HG03097 (cell line): ENCODE data around the gene TAS1R3.
"Not testable (repeated sequence)": the region's sequence is repeated elsewhere in the genome, so short reads cannot be mapped to it uniquely, and the experiment has no call there.

ENCODE experiments used
- ATAC-seq: cut with Tn5 transposase; IDR thresholded peaks from one replicate; pipeline ENCODE4 v1.9.1; 2021; ENCODE audit not compliant: unreplicated experiment, low FRiP score

Gene TAS1R3

DNA sequence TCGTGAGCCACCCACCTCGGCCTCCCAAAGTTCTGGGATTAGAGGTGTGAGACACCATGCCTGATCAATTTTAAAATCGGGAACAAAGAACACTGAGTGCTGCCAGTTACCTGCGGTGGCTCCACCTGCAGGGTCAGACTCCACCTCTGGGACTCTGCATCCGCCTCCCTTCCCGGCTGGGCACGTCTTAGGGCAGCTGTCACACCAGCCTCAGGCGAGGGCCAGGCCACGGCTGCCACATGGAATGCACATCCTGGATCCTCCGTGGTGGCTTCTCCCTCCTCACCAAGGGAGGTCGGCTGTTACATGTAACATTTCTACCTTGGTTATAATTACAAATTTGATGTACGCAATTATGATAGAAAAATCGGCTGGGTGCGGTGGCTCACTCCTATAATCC, 33.2 kb downstream of the TAS1R3 start:
- no peak for ATAC-seq

GRCh38 chr1:1365875-1366698, 35.0 kb downstream of the TAS1R3 start:
- no peak for ATAC-seq

- ATAC-seq: no peak
These were observed 35.6 kb downstream of the TAS1R3 start for GRCh38 chr1:1366699-1367066.

DNA sequence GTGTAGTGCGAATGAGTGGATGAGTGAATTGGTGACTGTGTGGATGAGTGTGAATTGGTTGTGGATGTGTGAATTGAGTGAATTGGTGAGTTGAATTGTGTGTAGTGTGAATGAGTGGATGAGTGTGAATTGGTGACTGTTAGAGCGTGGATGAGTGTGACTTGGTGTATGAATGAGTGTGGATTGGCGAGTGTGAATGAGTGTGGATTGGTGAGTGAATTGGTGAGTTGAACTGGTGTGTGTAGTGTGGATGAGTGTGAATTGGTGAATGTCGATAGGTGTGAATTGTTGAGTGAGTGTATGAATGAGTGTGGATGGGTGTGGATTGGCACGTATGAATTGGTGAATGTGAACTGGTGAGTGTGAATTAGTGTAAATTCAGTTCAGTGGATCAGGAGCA, 36.2 kb downstream of the TAS1R3 start:
- ATAC-seq: no peak

GRCh38 chr1:1370094-1370493, 39.0 kb downstream of the TAS1R3 start:
- not testable (repeated sequence) for ATAC-seq

DNA sequence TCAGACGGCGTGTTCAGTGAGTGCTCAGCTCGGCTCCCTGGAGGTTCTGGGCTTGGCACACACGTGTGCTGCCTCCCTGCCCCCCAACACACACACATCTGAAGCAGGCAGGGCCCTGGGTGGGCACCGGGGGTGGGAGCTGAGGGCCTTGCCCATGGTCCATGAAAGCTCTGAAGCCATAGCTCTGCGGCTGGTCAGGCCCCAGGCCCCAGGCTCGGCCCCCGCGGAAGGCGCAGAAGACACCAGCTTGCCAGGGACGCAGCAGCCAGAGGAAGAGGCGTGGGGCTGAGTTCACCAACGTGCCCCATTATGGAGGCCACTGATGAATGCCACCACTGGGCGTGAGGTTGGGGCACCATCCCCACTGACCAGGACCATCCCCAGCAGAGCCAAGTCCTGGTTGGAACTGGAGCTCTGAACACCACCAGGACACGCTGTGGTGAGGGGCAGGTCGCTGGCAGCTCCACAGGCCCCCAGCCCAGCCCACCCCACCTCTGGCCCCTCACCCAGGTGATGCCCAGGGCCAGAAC, 39.8 kb downstream of the TAS1R3 start:
- no peak for ATAC-seq

DNA sequence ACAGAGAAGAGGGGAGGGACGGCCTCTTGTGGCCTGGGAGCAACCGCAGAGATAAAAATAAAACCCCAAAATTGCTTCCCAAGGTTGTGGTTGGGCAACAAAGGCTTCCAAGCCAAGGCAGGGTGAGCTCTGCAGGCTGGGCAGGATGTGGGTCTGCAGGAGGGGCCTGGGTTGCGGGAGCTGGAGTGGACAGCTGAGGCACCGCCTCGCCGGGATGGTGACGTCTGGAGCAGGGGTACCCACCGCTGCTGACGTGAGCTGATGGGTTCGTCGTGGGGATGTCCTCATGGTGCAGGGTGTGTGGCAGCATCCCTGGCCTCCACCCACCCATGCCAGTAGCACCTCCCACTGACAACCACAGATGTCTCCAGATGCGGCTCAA, 40.3 kb downstream of the TAS1R3 start:
- no peak for ATAC-seq

DNA sequence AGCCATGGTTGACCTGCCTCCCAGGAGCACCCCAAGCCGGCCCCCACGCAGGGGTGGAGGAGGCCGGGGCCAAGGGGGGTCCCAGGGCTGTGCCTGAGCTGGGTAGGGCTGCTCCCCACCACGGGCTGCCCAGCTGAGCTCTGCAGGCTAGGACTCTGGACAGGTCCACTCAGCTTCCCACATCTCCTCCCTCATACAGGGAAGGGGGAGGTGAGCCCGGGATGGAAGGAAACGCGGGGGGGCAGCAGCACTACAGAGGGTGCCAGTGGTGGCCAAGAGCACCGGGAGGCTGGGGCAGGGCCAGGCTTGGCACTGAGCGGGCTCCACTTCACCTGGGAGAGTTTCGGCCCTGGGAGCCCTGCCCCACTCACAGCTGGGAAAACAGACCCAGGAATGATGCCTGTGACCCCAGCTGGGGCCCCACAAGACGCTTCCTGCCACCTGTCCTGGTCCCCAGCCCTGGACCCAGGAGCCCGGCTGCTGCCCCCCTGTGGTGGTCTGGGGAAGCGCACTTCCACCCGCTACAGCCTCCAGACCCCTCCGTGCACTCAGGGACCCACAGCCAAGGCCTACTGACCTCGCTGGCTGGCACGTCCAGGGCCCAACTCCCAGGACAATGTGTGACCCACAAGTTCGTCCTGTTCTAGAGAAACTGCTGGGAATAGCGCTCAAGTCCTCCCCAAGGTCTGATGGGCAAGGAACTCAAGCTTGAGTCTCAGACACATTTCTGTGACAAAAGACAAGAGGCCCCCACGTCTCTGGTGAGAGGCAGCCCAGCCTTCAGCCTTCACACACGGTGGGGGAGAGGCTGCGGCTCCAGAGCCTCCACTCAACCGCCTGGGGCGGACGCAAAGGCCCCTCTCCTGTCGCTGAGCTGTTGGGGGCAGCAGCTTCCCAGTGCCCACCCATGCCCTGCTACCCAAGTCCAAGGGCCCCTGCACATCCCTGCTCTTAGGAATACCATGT, 40.9 kb downstream of the TAS1R3 start:
- ATAC-seq: no peak

- ATAC-seq: no peak
These were observed 42.2 kb downstream of the TAS1R3 start for GRCh38 chr1:1373051-1373814.

DNA sequence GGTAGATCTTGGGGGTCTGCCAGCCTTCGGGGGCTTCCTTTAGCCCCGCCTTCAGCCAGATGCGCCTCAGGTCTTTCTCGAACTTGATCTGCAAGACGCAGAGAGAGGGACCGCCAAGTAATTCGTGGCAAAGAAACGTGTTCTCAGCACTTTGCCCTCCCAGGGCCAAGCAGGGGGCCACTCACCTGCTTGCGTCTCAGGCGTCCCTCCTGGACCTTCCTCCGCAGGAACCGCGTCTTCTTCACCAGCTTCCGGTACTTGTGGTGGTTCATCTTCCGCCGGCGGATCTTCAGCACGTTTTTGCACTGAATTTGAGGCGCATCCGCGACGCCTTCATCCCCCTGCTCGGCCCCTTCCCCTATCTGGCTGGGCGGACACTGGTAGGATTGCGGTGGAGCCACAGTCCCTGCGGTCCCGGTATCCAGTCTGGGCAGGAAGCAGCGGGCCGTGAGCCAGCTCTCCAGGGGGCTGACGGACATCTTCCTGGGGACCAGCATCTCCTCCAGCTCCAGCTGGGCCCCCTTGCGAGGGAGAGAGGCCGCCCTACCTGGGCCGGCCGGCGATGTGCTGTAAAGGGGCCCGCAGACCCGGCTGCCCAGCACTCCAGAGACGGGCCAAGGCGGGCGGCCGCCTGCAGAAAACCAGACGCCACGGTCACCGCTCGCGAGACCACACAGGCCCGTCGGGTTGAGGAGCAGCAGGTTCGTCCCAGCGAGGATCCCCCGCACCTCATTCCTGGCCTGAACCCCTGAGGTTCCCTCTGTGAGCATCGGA, 42.9 kb downstream of the TAS1R3 start:
- ATAC-seq: no peak

DNA sequence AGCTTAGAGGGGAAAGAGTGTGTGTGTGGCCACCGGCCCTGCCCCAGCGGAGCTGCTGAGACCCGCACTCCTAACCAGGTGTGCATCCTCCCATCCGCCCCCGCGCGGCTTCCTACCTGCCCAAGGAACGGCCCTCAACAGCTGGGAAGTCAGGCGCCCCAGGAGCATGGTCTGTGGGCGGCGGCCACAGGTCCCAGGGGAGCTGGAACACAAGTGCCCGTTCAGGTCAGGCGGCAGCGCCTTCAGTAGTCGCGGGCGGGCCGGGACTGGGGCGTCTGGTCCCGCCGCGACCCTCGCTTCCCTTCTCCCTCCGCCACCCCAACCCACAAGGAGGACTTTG, 43.5 kb downstream of the TAS1R3 start:
- ATAC-seq: no peak

GRCh38 chr1:1374929-1375662, 44.0 kb downstream of the TAS1R3 start, which contains the start of gene AURKAIP1:
Gene AURKAIP1 (minus strand): TSS chr1:1375207. CDS start chr1:1374756, 451 bp downstream.
- peak; percentile 84 for ATAC-seq

DNA sequence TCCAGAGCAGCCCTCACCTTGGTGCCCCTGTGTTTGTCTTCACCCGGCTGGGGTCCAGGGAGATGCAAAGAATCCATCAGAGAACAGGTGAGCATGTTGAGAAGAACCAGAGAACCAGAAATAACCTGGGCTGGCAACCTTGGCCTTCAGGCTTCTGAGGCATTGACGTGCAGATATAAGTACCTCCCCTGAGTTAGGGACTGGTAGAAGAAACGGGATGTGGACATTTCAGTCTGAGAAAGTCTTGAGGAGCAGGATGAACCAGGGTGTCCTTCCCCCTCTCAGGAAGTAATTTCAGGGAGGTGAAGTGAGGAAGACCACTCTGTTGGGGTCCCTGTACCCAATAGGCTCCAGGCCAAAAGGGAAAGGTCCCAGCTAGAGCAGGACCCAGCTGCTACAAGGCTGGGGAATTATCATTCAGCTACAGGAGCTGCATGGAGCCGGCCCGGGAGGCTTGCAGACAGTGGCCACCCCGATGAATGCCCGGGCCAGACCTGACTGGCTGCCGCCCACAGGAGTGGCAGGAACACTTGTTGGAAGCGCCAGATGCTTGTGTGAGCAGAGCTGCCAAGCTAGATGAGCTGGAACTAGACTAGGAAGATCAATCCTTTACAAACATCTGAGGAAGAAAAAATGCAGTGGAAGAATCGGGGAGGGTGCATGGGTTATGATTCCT, 45.6 kb downstream of the TAS1R3 start:
- no peak for ATAC-seq

GRCh38 chr1:1377540-1378205, 46.6 kb downstream of the TAS1R3 start:
- no peak for ATAC-seq

DNA sequence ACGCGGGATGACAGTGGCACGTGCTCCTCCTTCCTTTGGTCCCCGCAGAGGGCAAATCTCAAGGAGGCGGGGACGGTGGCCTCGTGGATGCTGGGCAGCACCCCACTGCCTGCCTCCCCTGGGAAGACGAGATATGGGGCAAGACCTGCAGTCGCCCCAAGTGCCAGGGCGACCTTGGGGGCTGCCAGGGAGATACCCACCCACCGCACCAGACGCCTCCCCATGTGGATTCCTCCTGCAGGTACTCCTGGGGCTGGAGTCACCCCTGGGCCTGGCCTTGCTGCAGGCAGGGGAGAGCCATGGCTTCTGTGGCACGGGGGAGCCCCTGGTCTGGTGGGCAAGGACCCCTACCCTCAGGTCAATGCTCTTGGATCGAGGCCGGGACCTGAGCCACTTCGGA, 49.8 kb downstream of the TAS1R3 start:
- ATAC-seq: no peak

DNA sequence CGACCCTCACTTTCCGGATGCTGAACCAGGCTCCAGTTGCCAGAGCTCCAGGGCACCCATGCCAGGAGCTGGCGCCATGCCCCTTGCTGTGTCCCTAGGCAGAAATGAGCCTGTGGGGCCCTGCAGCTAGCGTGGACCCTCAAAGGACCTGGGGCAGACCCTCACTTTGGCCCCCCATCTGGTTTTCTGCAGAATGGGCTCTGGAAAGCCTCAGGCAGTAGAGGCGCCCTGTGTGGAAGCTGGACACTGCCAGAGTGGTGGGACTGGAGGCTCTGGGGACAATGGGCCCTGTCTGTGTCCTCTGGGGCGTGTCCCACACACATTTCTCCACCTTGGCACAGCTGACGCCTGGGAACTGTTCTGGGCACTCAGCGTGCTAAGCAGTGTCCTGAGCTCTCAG, 50.2 kb downstream of the TAS1R3 start:
- no peak for ATAC-seq
